ENCODE results near the gene PTOV1.
A peak's percentile ranks its signal among the peaks of the same experiment; 100 is the strongest.

DNA sequence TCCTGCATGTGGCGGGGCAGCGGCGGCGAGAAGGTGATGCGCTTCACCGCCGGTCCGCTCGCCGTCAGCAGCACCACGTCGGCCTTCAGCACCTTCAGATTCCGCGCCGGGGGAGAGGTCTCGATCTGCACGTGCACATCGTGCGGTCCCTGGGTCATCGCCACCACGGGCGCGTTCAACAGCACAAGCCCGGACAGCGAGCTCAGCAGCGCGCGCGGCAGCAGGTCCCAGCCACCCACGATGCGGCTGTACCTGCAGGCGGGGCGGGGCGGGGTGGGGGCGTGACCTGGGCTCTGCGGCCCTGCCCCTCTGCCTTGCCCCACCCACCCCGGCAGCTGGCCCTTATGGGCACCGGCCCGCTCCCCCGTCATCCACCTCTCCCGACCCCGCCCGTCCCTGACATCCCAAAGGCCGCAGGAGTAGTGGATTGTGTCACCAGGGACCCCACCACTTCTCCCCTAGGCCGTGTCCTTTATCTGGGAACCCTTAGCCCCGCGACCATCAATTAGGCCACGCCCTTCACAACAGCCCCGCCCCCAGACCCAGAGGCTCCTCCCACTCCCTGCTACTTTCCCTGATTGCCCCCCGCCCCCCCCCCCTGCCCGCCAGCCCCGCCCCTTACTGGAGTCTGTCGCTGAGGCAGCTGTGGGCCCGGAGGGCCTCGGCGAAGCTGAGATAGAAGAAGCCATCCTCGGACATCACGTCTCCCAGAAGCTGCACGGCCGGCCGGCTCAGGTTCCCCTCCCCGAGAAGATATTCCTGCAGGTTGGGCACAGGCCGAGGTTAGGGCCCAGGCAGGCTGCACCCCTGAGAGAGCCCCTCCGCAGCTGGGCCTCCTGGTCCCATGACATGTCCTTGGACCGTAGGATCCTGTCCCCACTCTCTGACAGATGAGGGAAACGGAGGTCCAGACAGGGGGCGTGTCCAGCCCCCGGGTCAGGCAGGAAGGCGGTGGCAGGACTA, 39.7 kb downstream of the PTOV1 start:
- peak; percentile 61; the same call in 1 of the 2 replicates for TF ChIP-seq POLR2AphosphoS5 (IDR thresholded peaks at IDR 0.05; ENCODE audit: low read depth, low read length)
- TF ChIP-seq POLR2A (IDR thresholded peaks at IDR 0.05; ENCODE audit: low read depth, low read length), result no peak

Measured in GM12892 (cell line).